NOMO-1 (cell line): ENCODE data around the gene PAN3.

Source experiments
- DNase-seq, 2 experiments: peaks; one replicate each; lab custom pipeline; 2025; ENCODE audit not compliant: unreplicated experiment in 2 of 2; lab: John Stamatoyannopoulos, UW

PAN3 gene

DNA sequence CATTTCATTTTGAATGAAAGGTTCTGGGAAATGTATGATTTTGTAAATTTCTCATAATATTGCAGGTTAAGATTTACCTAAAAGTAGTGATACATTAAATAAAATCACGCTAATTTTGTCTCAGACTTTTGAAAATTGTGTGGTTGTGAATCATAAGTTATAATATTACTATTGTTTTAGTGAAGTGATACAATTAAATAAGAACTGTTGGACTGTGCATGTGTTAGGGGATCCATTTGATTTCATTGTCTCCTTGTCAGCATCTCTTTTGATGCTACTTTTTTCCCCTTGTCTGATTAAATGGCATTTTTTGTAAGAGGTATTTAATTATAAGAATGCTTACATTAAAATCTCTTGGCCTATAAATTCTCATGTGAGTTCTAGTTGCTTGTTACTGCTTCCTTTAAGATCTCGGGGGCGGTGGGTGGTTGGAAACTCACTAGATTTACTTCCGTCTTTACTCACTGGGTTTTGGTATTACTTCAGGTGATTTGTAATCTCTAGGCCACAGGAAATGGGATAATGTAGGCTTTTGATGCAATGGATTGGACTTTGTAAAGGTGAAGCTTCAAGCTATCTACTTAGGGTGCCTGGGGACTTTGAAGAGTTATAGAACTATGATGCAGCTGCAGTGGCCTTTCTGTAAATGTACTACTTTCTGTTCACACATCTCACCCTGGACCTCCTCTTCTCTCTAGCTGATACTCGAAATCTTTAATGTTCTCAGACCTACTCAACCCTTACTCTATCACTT lies 66.5 kb downstream of the PAN3 start:
- DNase-seq = no peak

DNA sequence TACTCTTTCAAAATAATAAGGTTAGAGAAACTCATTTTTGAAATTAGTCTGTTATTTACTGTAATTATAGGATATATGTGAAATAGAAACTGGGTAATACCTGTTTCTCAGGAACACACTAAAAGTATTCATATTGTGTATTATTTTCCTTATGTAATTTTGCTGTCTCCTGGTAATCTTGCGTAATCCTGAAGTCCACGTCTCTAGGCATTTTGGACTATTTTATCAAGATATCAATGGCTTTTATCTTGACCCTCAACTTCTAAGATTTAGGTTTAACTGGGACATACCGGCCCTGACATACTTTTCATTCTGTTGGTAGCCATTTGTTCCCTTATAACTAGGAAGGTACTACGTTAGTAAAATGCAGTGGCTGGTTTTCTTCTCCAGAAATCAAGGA lies 80.3 kb downstream of the PAN3 start:
- no peak for DNase-seq

DNA sequence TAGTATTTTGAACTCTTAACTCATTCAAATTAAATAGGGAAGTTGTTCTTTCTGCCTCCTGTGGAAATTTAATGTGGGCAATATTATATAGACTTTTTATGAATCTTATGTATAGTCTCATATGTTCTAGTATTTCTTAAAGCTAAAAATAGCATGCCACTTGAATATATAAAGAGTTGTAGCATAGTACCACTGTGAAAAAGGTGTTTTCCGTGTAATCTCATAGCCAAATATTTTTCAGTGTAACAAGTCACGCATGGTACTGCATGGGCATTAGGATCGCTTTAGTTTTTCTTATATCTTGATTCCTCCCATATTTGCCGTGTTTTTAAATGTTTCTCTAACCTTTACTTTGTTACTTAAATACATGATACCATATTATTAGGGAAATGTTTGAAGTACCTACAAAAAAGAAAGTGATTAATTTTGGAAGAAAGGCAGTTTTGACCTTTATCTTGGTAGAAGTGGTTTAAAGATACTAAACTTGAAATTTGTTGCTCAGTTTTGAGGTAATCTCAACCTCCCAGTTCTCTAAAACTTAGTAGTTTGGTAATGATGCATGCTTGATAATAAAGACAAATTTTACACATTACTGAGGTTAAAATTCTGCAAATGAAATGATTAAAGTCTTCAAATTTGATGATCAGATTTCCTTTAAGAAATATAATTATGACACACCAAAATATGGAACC lies 81.2 kb downstream of the PAN3 start:
- DNase-seq = no peak

DNA sequence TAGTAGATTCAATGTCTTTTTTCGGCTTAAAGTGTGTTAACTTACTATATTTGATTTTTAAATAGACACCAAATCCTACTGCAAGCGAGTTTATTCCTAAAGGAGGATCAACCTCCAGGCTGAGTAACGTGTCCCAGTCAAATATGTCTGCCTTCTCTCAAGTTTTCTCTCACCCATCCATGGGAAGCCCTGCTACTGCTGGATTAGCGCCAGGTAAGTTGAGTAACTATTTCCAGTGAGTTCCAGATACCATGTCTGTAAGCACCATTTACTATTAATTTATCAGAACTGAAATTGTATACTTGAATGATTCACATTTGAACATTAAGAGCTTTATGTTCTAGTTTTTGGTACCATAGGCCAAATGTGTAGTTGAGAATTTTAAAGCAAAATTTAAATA lies 81.8 kb downstream of the PAN3 start:
- DNase-seq = no peak

DNA sequence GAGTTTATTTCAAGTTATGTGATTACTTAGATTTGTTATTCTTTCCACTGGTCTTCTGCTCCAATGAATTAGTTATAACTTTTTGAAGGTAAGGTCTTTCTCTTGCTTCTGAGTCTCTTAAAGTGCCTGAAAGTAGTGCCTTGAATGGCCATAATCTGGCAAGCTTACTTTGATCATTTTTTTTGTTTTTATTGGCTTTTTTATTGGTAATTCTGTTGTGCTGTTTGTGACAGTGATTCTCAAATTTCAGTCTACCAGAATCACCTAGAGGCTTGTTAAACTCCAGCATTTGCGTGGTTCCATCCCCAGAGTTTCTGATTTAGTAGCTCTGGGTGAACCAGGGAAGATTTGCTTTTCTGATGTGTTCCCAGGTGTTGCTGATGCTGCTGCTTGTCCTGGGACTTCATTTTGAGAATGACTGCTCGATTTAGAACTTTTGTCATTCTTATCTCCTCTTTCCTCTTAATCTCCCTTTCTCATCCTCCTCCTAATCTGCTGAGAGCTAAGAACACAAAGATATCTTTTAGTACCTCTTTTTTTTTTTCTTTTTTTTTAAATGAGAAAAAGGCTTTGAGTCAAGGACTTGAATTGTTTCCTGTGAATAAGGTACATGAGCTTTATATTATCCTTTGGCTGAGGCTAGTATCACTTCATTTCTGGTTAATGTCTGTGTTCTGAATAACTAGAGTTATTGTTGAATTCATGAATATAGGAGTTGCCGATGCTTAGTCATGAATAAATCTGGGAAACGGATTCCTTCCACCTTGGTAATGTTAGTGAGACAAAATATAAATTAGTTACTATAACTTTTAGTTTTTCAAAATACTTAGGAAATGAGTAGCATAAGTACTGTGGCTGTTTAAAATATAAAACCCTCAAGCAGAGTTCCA lies 91.4 kb downstream of the PAN3 start:
- no peak for DNase-seq

DNA sequence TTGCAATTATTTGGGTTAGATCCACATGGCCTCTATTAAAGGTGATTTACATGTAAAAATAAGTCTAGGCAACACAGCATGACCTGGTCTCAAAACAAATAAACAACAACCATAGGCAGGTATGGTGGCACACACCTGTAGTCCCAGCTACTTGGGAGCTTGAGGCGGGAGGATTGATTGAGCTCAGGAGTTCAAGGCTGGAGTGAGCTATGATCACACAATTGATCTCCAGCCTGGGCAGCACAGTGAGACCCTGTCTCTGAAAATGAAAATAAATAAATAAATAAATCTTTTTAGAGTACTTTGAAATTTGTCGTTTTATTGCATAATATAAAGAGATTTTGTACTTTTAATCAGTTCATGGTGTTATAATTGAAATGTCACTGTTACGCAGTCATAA lies 93.3 kb downstream of the PAN3 start:
- DNase-seq = no peak

DNA sequence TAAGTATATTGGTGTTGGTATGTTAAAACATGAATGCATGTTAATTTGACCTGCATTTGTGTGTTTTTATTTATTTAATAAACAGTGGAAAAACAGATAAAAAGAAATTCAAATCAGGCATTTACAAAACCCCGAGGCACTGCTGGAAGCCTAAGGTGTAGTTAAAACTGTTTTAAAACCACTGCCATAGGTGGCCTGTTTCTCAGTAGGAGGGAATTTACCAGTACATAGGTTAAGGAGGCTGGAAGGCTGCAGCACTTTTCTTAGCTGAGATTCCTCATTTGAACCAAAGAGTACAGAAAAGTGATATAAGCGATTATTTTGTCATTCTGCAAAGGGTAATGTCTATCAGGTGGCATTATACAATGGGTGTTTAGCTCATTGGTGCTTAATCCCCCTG lies 99.6 kb downstream of the PAN3 start:
- no peak for DNase-seq

DNA sequence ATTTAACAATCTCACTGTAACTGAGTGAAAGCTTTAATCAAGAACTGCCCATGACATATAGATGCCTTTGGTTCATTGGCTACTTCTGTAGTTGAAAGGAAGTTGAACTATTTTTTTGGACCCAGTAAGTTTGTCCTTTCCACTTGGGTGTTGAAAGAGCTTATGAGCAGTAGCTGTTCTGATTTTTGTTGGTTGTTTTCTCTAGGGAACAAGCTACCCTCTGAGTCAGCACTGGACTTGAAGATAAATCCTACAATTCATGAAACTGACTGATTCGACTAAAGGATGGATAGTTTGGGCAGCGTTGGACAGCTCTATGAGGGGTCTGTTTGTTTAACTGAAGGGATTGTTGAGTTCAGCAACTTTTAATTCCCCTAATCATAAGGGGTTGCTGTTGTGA lies 101.0 kb downstream of the PAN3 start:
- no peak for DNase-seq

DNA sequence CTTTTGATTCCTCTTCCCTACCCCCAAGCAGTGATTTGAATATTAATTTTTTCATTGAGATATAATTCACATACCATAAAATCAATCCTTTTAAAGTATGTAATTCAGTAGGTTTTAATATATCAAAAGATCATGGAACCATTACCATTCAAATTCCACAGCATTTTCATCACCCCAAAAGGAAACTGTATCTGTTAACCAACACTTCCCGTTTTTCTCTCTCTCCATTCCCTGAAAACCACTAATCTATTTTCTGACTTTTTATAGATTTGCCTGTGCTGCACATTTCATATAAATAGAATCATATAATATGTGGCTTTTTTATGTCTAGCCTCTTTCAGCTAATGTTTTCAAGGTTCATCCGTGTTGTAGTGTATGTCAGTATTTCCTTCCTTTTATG lies 107.1 kb downstream of the PAN3 start:
- DNase-seq = peak; percentile 44 to 79

DNA sequence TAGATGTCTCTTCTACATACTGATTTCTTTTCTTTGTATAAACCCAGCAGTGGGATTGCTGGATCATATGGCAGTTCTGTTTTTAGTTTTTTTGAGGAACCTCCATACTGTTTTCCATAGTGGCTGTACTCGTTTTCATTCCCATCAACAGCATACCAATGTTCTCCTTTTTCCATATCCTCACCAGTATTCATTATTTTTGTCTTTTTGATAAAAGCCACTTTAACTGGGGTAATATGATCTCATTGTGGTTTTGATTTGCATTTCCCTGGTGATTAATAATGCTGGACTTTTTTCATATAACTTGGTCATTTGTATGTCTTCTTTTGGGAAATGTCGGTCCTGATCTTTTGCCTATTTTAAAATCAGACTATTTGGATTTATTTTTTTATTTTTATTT lies 108.5 kb downstream of the PAN3 start:
- DNase-seq = no peak

DNA sequence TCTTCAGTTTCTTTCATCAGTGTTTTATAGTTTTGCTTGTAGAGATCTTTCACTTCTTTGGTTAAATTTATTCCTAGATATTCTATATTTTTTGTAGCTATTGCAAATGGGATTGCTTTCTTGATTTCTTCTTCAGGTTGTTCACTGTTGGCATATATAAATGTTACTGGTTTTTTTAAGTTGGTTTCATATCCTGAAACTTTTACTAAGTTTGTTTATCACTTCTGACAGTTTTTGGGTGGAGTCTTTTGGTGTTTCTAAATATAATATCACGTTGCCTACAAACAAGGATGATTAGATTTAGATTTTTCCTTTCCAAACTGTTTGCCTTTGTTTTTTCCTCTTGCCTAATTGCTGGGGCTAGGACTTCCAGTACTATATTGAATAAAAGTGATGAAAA lies 109.7 kb downstream of the PAN3 start:
- DNase-seq = peak; percentile 56 to 87

DNA sequence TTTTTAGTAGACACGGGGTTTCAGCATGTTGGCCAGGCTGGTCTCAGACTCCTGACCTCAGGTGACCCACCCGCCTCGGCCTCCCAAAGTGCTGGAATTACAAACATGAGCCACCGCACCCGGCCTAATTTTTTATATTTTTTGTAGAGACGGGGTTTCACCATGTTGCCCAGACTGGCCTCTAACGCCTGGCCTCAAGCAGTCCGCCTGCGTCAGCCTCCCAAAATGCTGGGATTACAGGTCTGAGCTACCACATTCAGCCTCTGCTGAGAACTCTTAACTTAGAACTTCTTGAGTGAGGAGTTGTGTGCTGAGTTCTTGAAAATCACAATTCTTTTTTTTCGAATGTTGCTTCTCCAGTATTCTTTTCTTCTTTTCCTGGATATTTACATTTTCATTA lies 112.2 kb downstream of the PAN3 start:
- no peak for DNase-seq

DNA sequence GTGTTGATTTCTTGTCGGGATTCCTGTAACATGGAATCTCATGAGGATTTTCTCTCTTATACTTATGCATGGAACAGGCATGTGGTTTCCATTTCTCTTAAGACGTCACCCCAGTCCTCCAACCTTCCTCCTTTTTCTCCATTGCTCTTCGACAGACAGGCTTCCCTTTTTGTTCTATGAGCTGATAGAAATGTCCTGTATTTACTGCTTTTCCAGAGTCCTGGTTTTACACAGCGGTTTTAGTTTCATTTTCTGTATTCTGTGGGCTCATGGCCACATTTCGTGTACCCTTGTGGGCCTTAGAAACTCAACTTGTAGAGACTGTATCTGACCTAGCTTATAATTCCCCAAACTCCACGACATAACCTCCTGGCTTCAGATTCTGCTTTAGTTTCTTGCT lies 113.1 kb downstream of the PAN3 start:
- peak in 1 of 2 experiments; percentile 31 for DNase-seq

DNA sequence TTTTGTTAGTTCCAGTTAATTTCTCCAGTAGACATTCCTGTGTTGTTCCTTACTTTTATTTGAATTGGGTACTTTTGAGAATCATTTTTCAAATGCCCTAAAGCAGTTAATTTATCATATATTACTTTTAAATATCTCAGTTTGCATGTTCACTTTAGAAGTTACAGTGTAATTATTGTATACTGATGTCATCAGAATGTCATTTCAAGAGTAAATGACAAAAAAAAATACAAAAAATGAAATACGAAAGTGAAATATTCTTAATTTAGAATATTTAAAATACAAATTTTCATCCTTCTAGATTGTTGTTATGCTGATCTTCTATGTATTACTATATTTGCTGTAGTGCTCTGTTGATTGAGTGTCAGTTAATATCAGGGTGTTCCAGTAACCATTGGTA lies 114.2 kb downstream of the PAN3 start:
- no peak for DNase-seq

DNA sequence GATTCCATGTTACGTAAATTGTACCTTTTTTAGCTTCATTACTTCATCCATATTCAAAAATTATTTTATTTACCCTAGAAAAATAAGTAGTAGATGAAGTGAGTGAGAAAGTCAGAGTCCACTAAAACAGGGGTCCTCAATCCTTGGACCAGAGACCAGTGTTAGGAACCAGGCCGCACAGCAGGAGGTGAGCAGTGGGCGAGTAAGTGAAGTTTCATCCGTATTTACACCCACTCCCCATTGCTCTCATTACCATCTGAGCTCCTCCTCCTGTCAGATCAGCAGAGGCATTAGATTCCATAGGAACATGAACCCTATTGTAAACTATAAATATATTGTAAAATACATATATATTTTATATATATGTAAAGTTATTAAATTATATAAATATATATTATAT lies 119.0 kb downstream of the PAN3 start:
- DNase-seq = no peak

DNA sequence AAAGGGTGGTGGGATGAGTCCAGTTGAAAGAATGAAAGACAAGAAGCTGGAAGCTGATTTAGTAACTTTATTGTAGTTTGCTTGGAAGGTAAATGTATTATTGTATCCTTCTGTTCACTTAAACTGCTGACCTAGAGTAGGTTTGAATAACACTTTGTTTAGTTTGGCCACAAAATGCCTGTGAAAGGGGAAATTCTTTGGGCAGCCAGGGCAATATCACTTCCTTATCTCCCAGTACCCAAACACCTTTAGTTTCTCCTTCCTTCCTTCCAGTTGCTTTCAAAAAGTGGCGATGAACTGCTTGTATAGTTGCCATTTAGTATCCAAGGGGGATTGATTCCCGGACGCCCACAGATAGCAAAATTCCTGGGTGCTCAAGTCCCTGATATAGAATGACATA lies 120.1 kb downstream of the PAN3 start:
- DNase-seq = peak in 1 of 2 experiments; percentile 43

DNA sequence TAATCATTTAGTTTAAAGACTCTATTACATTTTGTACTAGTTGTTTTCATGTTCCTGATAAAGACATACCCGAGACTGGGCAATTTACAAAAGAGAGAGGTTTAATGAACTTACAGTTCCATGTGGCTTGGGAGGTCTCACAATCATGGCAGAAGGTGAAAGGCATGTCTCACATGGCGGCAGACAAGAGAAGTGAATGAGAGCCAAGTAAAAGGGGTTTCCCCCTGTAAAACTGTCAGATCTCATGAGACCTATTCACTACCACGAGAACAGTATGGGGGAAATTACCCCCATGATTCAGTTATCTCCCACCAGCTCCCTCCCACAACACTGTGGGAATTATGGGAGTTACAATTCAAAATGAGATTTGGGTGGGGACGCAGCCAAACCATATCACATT lies 129.2 kb downstream of the PAN3 start:
- DNase-seq = no peak

DNA sequence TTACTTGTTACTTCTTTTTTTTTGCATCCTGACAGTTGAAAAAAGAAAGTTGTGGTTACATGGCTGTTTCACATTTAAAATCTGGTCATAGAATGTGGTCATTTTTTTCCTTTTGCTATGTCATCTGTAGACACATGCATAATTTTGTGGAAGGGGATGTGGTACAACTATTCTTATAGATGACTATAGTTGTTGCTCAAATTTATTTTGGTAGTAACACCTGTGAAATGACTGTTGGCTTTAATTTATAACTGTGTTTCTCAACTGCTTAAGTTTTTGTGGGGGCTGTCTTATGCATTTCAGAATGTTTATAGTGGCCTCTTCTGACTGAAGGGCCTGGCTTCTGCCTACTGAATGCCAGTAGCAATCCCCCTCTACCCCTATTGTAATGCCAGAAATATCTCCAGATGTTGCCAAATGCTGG lies 130.5 kb downstream of the PAN3 start:
- peak; percentile 95 to 100 for DNase-seq

DNA sequence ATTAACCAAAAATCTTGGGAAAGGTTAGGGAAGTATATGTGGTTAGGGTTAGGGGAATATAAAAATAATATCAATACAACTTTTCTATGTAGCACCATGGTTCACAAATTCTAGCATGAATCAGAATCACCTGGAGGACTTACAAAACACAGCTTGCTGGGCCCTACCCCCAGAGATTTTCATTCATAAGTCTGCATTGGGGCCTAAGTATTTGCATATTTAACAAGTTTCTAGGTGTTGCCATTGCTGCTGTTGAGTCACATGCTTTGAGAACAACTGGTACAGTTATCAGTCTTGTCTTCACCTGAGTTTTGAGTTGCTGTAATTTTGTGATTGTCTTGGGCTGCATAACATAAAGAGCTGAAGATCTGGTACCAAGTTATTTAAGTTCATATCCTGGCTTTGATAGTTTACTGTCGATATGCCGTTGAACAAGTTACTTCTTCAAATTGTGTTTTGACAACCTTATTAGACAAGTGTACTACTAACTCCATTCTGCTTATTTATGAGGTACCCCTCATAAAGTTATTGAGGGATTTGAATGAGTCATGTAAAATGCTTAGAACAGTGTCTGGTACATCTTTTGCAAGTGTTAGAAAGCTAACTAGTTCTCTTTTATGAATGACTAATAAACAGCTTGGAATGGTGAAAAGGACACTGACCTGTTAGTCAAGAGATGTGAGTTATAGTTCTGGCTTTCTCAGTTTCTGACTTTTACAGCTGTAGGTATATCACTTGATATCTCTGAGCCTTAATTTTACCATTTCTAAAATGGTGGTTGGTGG lies 132.9 kb downstream of the PAN3 start:
- DNase-seq = peak in 1 of 2 experiments; percentile 72

DNA sequence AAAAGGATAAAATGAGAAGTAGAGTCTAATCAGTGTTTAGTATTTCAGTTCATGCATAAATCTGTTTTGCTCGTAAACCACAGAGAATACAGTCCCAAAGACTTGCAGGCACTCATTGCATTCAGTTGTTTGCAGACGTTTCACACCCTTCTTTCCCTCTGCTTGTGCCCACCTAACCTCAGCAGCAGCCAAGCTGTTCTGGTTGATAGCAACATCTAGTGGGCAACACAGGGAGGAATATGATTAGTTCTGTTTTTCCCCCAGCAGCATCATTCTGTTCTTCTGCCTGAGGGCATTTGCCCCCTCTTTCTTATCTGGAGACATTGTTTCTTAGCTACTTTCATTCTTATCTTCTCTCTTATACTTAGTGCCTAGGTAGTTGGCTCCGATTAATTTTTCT lies 135.6 kb downstream of the PAN3 start:
- DNase-seq = peak in 1 of 2 experiments; percentile 28

DNA sequence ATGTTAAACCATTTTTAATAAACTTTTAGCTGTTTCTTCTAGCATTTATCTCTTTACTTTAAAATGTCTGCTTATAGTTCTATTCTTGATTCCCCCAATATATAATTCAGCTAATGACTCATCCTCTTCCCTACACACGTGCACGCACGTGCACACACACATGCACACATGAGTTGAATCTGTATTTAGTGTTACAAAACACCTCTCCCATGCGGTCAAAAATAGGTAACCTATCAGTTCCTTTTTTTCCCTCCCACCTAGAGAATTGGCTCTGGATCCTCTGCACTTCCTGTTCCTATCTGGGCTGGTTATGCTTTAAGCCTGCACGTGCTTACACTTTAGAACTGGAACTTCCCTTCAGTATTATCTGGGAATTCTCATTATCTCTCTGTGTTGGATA lies 144.1 kb downstream of the PAN3 start:
- DNase-seq = peak in 1 of 2 experiments; percentile 19
